DMS114 treated with DMSO at 0.1 percent for 48 hours (cell line): ENCODE results near the gene VAMP2.
"Not testable (repeated sequence)": the region's sequence is repeated elsewhere in the genome, so short reads cannot be mapped to it uniquely, and the experiment has no call there.

Source experiments
- DNase-seq: peaks from one replicate; lab custom pipeline; 2025; ENCODE audit not compliant: unreplicated experiment; lab: John Stamatoyannopoulos, UW

The VAMP2 gene

DNA sequence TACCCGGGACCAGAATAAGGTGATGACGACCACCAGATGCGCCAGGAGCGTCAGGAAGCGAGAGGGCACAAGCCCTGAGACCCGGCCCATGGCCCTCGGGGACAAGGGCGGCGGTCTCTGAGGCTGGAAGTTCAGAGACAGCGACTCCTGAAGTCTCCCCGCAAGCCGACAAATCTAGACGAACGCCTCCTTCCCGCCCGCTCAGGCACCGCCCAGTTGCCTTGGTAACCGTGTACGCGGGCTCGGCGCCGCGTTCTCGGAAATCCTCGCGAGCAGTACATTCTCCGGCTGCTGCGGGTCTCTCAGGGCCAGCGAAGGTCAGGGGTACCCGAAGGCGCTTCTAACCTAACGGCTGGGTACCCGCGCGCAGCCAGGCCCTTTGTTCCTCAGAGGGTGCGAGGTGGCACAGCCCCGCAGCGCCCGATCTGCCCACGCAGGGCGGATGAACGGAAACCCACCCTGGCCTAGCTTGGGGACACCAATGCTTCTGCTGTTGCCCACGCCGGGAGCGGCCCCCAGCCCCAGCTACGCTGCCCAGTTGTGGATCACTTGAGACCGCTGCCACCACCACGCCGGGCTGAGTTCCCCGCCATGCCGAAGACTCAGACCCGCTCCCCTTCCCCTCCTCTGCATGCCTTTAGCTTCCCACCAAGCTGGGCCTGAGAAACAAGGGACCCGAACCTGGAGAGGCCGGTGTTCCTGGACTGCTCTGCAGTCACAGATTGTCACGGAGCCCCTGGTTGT is 13.6 kb upstream of the VAMP2 start, which contains the start of gene TMEM107:
TSS of gene TMEM107 (minus strand) at position 184 of the 744 bp plus-strand sequence. CDS start at position 90, 94 bp downstream.
- DNase-seq: peak; percentile 78

DNA sequence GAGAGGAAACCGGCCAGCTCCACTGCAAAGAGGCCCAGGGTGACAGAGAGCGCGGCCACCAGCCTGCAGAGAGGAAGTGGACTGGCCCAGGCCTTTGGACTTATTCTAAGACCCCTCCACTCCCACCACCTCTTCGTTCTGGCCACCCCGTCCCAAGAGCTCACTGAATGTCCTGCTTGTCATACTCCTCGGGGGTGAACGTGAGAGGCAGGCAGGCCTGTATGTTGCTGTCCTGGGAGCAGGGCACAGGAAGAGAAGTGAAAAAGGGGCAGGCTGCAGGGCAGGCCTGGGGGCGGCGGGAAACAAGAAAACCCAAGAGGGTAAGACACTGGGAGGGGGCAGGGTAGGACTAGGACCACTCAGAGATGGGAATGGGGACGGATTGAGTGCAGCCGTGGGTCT is 13.0 kb upstream of the VAMP2 start:
- DNase-seq: peak; percentile 60

DNA sequence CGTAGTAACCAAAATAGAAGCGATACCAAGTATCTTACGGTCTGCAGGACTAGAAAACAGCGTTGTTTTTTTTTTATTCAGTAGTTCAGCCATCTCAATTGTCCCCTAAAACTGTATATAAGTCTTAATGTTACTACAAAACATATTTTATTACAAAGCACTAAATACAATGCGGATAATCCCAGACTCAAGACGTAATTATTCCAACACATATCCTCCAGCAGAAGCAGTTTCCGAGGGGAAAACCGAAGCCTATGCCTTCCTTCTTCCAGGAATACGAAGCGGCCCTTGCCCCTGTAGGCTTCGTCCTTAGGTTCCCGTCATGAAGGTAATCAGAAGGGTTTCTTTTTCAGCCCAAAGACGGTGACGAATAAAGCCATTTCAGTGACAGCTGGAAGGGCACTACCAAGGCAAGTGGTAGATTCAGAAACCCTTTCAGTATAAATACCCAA is 11.1 kb upstream of the VAMP2 start:
- DNase-seq: no peak

GRCh38 chr17:8173056-8173870 is 10.5 kb upstream of the VAMP2 start:
- peak; percentile 94 for DNase-seq

- DNase-seq: not testable (repeated sequence)
These were observed 7.4 kb upstream of the VAMP2 start for GRCh38 chr17:8170186-8170585.

DNA sequence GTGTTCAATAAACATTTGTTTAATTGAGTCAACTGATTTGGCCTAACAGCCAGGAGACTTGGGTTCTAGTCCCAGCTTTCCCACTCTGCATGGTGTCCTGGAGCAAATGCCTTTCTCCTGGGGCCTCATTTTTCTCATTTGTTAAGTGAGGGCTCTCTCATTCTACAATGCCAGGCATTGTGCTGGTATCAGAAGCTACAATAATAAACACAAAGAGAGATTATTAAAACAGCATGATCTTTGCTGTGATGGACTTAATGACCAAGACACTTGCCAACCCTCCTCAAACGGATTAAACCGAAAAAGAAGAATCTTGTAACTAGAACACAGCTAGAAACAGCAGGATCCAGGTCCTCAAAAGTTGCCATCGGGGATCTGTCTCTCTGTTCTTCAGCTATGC is 4.8 kb upstream of the VAMP2 start:
- no peak for DNase-seq

- no peak for DNase-seq
These were observed 4.0 kb upstream of the VAMP2 start for GRCh38 chr17:8166731-8167130.

DNA sequence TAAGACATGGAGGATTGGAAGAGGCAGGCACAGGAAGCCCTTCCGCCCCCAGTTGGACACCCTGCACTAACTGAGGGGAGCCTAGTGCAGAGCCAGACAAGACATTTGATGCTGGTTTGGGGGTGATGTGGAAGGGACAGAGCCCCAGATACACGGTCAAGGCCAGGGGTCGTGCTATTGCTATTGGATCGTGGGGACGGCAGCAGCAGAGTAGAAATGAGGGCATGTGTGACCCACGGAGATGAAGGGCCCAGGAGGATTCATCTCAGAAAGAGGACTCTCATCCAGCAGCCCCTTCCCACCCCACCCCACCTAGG is 2.0 kb upstream of the VAMP2 start:
- DNase-seq: no peak

- no peak for DNase-seq
These were observed 1.4 kb upstream of the VAMP2 start for GRCh38 chr17:8163978-8164814.

DNA sequence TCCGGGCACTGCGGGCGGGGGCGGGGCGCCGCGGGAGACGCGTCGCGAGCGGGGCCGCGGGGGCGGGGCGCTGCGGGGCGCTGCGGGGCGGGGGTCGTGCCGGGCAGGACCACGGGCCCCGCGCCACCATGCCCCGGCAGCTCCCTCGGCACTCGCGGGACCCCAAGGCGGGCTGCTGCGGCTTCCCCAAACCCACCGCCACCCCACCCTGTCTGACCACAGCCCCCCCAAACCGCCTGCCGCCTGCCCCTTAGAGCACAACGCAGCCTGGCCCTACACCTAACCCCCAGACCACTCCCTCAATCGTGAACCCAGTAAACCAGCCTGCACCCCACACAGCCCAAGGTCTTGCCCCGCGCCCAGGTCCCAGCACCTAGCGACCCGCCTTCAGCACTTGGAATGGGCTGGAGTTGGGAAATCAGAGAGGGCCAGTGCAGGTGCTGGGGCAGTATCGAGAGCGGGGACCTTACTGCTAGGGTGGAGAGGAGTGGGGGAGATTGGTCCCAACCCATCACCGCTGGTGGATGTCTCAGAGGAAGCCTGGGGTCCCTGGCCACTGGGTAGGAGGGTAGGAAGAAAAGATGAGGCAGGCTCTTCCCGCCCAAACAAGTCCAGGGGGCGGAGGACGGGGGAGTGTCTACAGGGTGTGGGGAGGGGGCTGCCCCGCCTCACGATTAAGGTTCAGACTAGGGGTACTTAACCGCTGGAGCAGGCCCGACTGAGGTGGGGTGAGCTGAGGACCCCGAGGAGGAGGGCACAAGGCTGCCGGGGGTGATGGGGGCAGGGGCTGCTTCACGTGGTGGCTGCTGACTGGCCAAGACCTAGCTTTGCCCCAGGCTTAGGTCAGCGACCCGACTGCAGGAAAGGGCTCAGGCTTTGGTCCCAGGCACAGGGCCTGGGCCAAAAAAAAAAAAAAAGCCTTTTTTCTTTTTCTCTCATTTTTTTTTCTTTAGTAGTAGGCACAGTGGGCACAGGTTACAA is 539 bp upstream of the VAMP2 start:
- no peak for DNase-seq

DNA sequence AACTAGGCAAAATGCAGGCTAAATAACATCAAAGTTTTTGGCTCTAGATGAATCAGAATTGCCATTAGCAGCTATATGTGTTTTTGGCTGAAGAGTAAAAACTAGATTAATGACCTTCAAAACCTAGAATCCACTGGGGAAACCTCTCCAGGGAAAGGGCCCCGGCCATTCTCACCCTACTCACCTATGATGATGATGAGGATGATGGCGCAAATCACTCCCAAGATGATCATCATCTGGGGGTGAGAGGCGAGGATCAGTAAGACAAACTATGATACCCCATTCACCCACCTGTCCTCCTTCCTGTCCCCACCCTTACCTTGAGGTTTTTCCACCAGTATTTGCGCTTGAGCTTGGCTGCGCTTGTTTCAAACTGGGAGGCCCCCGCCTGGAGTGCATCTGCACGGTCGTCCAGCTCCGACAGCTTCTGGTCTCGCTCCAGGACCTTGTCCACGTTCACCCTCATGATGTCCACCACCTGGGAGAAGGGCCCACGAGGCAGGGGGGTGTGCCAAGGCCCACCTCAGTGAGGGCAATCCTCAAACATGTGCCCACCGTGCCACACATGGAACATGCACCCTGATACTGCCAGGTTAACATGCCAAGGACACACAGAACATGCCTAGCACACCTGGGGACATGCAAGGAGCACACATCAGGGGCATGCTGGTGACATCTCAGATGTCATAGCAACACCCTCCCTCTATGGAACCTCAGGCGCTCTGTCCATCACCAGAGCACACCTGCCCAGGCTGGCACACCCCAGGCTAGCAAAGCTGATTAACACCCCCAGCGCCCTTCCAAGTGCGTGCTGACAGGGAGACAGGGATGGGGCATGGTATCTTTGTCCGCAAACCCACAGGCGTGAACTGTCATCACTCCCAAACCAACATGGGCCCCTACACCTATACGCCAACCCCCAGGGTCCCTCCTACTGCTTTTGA is 1.2 kb downstream of the VAMP2 start:
- no peak for DNase-seq

- DNase-seq: no peak
These were observed 2.0 kb downstream of the VAMP2 start for GRCh38 chr17:8160741-8161221.

GRCh38 chr17:8160224-8160577 is 2.5 kb downstream of the VAMP2 start:
- no peak for DNase-seq

DNA sequence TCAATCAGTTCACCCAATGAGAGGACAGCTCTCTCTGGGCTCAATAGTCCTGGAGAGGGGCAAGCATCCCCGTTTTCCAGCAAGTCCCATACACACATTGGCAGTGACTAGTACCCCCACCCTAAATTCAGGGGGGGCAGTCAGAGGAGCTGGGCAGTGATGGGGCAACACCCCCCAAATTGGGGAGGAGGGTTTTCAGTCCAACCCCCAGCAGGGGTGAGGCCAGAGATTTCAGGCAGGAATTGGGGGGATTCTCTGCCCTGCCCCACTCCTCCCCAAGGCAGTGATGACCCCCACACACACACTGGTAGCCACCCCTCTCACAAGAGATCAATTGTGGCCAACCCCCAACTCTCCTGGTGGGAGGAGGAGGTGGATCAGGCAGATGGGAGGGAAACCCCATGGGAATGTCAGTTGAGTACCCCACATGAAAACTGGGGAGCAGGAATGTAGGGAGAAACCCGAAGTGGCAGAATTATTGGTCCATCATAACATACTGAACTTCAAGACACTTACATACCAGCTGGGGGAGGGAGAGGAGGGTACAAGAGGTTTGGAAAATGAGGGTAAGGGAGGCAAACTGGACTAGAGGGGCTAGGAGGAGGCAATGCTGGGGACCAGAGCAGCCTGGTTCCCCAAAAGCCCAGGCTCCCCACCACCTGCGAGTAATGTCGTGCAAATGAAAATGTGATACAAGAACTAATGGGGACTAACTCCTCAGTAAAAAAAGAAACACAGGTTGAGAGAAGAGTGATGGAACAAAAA is 3.1 kb downstream of the VAMP2 start:
- DNase-seq: no peak

GRCh38 chr17:8159032-8159400 is 3.7 kb downstream of the VAMP2 start:
- no peak for DNase-seq

DNA sequence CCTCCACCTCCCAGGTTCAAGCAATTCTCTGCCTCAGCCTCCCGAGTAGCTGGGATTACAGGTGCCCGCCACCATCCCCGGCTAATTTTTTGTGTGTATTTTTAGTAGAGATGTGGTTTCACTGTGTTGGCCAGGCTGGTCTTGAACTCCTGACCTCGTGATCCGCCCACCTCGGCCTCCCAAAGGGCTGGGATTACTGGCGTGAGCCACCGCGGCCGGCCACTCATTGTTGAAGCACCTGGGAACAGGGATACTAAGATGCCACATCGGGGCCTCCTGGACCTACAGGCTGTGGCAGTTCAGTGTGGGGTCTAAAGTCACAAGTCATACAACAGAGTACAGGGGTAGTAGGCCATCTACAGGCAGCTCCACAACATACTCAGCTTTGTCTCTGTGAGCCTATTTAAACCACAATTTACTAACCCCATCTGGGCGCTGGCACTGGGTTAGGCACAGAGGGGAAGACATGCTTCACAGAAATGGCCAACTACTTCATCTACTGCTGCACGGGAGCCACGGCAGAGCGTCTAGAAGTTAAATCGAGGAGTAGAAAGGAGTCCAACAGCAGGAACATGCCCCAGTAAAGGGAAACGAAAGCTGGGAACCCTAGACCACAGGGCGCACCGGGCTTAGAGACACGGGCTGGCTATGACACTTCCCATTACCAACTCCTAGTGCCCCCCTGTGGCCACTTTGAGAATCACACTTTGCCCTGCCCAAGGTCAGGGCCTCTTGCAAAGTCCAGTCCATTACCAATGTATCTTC is 4.3 kb downstream of the VAMP2 start:
- DNase-seq: peak; percentile 71

DNA sequence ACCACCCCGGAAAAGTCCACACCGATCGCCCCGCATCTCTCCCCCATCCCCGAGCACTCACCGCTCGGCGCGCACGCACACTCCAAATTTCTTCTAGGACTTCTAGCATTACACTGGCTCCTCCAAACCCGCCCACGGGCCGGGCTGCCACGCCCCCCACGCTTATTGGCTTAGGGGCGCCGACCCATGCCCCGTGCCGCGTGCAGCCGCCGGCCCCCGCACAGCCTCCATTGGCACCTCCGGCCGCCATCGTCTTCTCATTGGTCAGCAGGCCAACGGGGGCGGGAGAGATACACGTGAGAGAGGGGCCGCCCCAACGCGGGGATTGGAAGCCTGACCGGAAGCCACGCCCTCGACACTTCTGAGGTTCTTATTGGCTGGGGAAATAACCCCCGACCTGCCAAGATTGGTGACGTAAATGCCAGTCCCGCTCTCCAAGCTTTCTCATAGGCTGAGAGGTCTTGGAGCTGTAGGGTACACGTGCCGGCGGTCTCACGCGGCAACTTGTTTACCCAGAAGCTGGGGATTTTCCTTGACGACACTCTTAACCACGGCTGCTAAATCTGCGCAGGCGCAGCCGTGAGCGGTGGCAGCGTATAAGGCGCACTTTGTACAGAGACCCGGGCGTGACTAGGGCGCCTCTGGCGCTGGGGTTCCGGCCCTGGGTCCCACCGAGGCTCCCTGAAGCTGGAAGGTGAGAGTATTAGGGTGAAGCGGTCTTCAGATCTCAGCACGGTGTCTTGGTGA is 6.3 kb downstream of the VAMP2 start:
- peak; percentile 98 for DNase-seq
